GM21367 (cell line): ENCODE measurements around the gene USP47.

Experiments
- ATAC-seq: cut with Tn5 transposase; IDR thresholded peaks from one replicate; pipeline ENCODE4 v1.9.1; 2021; ENCODE audit not compliant: unreplicated experiment

Gene USP47

DNA sequence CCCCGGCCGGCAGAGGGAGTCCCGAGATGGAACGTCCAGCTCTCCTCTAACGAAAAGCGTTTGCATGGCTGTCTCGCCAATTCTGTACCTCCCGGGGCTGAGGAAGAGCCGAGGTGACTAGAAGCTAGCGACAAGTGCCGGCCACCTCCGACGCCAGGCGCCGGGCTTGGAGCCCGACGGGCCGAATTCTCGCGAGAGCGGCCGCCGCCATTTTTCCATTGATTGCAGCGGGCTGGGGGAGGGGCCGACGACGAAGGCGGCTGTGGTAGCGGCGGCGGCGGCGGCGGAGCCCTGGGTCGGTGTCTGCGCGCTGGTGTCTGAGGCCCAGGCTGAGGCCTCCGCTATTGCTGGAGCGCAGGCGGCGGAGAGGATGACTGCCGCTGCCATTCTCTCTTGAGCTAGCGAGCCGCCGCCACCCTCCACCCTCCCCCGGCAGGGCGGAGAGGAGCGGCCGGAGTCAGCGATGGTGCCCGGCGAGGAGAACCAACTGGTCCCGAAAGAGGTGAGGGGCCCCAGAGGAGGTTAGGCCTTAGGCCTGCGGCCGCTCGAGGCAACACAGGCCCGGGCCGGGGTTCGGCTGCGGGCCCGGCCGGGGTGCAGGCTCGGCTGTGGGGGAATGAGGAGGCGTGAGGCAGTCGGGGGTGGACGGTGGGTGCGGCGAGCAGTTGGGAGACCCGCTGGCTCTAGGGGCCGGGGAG is at the start of gene USP47:
USP47 (plus strand) TSS at position 250 of the 698 bp plus-strand sequence; CDS start at position 464, 214 bp downstream.
- ATAC-seq = peak; percentile 54

DNA sequence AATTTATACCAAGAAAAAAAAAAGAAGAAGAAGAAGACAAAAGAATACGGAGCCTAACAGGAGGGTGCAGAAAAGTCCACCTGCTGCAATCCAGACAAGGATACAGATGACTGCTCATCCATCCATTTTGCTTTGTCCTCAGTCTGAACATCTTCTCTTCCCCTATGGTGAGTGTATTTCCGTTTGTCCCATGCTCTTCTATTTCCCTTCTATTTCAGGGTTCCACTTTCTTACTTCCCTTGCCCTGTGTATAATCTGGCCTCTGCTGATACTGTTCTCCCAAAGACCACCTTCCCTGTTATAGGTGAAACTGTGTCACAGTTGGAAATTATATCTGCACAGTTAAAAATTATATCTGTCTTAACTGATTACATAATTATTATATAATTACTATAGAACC is 48.7 kb upstream of the USP47 start:
- ATAC-seq = no peak

DNA sequence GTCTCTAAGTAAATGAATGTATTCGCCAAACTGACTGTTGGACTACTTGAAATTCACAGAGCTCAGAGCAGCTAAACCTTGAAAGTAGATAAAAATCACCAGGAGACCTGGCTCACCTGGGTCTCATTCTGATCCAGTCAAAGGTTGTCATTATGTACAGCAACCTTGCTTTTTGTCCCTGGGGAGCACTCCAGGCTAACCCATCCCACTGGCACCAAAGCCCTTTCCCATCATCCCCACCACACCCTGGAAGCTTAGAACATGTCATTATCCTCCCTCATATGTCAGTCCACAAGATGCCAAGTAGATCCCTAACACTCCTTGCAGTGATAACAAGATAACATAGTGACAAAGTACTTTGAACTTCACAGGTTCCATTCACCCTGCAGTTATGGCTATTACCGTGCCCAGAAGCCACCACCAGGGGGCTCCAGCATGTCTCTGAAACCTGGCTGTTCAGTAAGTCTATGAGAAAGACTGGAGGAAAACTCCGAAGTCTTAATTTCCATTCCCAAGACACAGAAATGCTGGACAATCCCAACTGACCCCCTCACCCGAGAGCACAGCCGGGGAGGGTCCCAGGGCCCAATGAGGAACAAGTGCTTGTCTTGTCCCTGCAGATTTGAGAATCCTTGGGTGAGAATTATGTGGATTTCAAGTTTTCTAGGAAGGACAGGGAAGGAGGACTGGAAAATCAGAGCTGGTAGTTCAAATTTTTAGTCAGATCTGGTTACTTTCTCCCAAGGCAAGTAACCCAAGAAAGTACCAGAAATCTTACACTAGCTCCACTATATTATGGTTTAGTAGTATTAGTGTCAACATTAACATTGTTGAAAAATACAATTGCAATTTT is 43.0 kb upstream of the USP47 start:
- peak; percentile 60 for ATAC-seq

DNA sequence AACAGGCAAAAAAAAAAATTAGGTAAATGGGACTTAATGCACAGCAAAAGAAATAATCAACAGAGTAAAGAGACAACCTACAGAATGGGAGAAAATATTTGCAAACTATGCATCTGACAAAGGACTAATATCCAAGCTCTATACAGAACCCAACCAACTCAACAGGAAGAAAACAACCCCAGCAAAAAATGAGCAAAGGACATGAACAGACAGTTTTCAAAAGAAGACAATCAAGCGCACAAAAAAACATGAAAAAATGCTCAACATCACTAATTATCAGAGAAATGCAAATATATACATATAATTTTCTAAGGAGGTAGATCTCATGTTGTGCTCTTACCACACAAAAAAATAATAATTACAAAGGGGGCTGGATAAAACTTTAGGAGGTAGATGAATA is 36.5 kb upstream of the USP47 start:
- ATAC-seq = no peak

DNA sequence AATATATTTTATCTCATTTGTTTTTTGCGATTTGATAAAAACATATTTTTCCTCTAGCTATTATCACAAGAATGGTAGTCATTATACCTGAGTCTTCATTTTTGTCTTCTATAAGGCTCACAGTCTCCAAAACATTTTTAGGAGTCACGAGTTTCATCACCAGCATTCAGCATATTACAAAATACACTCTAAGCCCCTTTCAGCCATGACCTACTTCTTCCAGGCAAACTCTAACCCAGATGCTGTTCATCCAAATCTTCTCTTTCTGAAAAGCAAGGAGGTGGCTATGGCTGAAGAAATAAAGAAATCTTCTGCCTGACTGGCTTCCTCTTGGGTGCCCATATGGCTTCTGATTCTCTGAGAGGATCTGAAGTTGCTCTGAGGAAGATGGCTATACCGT is 35.7 kb upstream of the USP47 start:
- ATAC-seq = no peak

- no peak for ATAC-seq
These were observed 35.2 kb upstream of the USP47 start for GRCh38 chr11:11806586-11806985.

GRCh38 chr11:11807811-11808782 is 33.7 kb upstream of the USP47 start:
- no peak for ATAC-seq

- ATAC-seq = no peak
These were observed 32.7 kb upstream of the USP47 start for GRCh38 chr11:11808992-11809615.

DNA sequence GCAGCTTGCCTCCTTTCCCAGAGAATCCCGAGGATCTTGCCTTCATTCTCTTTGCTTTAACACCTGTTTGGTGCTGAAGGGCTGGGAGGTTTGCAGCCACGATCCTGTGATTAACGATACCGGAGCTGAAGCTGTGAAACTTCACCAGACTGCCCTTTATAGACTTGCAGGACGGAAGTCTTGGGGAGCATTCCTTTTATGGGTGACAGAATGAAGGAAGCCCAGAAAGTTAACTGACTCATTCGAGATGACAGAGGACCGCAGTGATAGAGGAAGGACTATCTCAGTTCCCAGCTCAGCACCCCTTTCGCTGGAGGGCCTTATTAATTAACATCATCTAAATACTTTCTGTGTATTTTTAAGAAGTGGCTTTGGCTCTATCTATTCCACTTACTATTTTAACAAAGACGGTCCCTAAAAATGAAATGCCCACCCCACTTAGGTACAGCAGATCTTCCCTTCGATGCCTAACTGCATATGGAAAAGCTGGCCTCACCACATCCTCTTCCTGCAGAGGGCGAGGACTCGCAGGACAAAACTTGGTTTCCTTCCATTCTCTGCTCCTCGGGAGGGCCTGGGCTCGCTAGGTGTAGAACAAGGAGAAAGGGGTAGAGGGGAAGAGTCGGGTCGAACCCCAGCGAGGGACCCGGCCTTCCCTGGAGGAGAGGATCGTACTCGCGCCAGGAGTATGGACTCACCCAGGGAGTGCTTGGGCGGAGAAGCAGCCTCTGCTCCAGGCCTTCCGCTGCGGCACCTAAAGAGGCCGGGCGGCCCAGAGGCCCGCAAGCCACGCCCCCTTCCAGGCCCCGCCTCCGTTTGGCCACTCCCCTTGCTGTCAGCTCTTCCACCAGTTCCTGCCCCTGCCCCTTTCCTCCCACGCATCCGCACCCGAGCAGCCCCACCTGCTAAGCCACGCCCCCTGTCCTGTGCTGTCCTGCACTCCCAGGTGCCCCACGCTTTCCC is 30.7 kb upstream of the USP47 start:
- ATAC-seq = no peak

DNA sequence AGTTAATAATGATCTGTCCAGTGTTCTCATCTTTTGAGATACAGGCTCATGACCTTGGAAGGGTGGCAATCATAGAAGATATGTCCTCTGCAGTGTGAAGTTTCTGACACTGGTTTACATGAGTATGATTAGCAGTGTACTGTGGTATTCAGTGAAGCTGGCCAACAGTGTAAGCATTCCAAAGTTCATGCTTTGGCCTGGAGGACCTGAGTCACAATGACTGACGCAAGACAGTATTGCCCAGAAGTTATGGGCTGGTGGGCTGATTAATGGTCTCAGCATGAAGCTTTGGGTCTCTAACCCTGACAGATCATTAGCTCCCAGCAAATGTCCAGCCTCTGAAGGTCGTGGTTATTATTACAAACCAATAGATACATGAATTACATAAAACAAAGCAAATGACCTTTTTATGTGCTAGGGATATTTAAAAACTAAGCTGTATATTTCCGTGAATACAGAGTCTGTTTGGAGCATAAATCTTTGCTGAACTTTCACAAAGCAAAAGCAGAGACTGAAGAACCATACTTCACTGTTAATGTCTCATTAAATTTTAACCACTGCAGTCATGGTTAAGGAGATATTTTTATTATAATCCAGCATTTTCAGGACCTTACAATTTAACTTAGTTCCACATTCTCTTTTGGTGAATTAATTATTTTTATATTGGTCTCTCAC is 28.3 kb upstream of the USP47 start:
- ATAC-seq = no peak

- ATAC-seq = no peak
These were observed 26.9 kb upstream of the USP47 start for GRCh38 chr11:11814614-11815452.

GRCh38 chr11:11816511-11817314 is 25.1 kb upstream of the USP47 start:
- ATAC-seq = no peak

GRCh38 chr11:11817957-11818356 is 23.8 kb upstream of the USP47 start:
- ATAC-seq = no peak

GRCh38 chr11:11818529-11819121 is 23.1 kb upstream of the USP47 start:
- ATAC-seq = no peak

DNA sequence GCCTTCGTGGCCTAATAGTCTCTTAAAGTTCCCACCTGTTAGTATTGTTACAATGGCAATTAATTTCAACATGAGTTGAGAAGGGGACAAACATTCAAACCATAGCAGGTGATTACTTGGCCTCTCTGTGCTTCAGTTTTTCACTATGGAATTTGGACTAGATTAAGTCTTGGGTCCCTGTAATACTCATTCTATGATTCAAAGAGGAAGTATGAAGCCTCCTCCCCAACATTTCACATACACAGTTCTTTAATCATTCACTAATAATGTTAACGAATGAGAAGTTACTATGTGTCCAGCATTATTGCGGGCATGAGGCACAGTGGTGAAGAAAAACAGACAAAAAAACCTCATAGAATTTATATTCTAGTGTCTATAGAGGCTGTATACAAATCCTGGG is 19.9 kb upstream of the USP47 start:
- ATAC-seq = no peak

DNA sequence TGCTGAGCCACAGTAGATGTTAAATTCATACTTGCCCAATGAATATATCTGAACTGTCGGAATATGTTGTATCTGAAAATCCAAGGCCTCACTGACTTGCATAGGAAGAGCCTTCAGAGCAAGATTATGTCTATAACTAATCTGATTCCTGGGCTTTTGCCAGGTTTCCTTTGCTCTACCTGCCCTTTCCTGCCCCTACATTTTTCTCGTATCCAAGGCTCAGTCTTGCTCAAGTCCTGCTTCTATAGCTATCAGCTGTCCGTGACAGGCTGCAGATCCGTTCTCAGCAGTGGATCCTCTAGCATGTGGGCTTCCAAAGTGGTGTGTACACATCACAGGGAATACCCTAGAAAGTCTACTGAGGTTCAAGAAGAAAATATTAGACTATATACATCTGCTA is 18.8 kb upstream of the USP47 start:
- no peak for ATAC-seq

- no peak for ATAC-seq
These were observed 15.5 kb upstream of the USP47 start for GRCh38 chr11:11826260-11826659.
